Natural killer cell (primary cell): ENCODE measurements around the gene PLEKHA7. TPM values are rescaled to one million over a fixed set of nuclear protein-coding genes. Genes with fewer than 3 reads are reported as not detected.
A peak's percentile ranks its signal among the peaks of the same experiment; 100 is the strongest.

Source experiments
- ATAC-seq, 3 donors: fragments of 150-1000 bp in 2 of 3; fragments of 200-7000 bp in 1 of 3; cut with Tn5 transposase; 1 replicate in 1 of 3; 2 replicates in 2 of 3; pipeline ENCODE4 v1.10.0; 2021; ENCODE audit warnings: mild to moderate bottlenecking in 2 of 3, moderate library complexity in 2 of 3
- DNase-seq, 2 donors: peaks; one replicate each; pipeline versions ENCODE4 v3.0.0 to v3.0.0-alpha.2; 2013 to 2021; ENCODE audit warnings: mixed read lengths in 1 of 2
- H3K27ac ChIP-seq: one replicate; pipeline ENCODE4 v1.5.1; 2013; ENCODE audit warnings: mild to moderate bottlenecking, low read length
- H3K27me3 ChIP-seq: one replicate; pipeline ENCODE4 v1.6.1; 2013; ENCODE audit warnings: low read length; ENCODE audit not compliant: control insufficient read depth, insufficient read depth
- H3K36me3 ChIP-seq: one replicate; pipeline ENCODE4 v1.6.1; 2013; ENCODE audit warnings: low read length; ENCODE audit not compliant: control insufficient read depth, insufficient read depth
- H3K4me1 ChIP-seq: one replicate; pipeline ENCODE4 v1.6.1; 2013; ENCODE audit warnings: low read length; ENCODE audit not compliant: control insufficient read depth, insufficient read depth
- H3K4me3 ChIP-seq: one replicate; pipeline ENCODE4 v1.5.1; 2013; ENCODE audit warnings: low read length
- H3K9me3 ChIP-seq: one replicate; pipeline ENCODE4 v1.6.1; 2013; ENCODE audit warnings: low read length; ENCODE audit not compliant: control insufficient read depth, insufficient read depth
- H3K27ac Mint-ChIP-seq, 2 donors: one replicate each; pipeline ENCODE4 v1.8.0; 2022; ENCODE audit warnings: mild to moderate bottlenecking in 2 of 2, mixed read lengths in 2 of 2, moderate library complexity in 1 of 2
- H3K27me3 Mint-ChIP-seq, 2 donors: one replicate each; pipeline ENCODE4 v1.8.0; 2022; ENCODE audit warnings: low read depth in 2 of 2, mixed read lengths in 2 of 2
- H3K36me3 Mint-ChIP-seq: one replicate; pipeline ENCODE4 v1.8.0; 2022; ENCODE audit warnings: mixed read lengths
- H3K4me1 Mint-ChIP-seq, 2 donors: one replicate each; pipeline ENCODE4 v1.8.0; 2022; ENCODE audit warnings: mixed read lengths in 2 of 2
- H3K4me3 Mint-ChIP-seq: one replicate; pipeline ENCODE4 v1.8.0; 2022; ENCODE audit warnings: mild to moderate bottlenecking, moderate library complexity, mixed read lengths
- H3K9me3 Mint-ChIP-seq, 2 donors: one replicate each; pipeline ENCODE4 v1.8.0; 2022; ENCODE audit warnings: mixed read lengths in 2 of 2
- CTCF ChIP-seq: fragments of 200-600 bp; IDR thresholded peaks from one replicate; pipeline ENCODE4 v1.8.0; 2022; ENCODE audit warnings: antibody characterized with exemption
- WGBS: methylation state at CpG from one replicate; pipeline ENCODE4 v1.1.7; 2013; ENCODE audit warnings: missing lambda C conversion rate; ENCODE audit not compliant: insufficient coverage; 5-methylcytosine and 5-hydroxymethylcytosine counted together
- intact Hi-C: fragments of 100-400 bp; cut with micrococcal nuclease; formaldehyde crosslinking; loops from one replicate; pipeline ENCODE4 v1.14.2; 2022
- total RNA-seq, 4 donors: library from RNA; stranded (reverse); fragments of 120-200 nt in 1 of 4; gene quantifications; one replicate each; pipeline versions ENCODE4 v1.2.3 to v1.2.4, GENCODE V29; 2013 to 2022

Gene PLEKHA7
- total RNA-seq, 3 donors from 2014 or later (not counting 1 experiment from before 2014, with no cell fraction given), result 1.00 to 2.5 (median 1.3) TPM

- H3K27me3 ChIP-seq, result no peaks in the 10 kb centered on the region
- H3K36me3 ChIP-seq, result peaks cover 4% of the 10 kb centered on the region
- H3K27ac ChIP-seq, result peak overlapping the region; percentile 94
- no peak overlapping the region for H3K4me3 Mint-ChIP-seq
- WGBS, result 0% methylated on average over 5 of the region's 6 CpGs
- peaks cover 13 to 15% of the 10 kb centered on the region in 2 donors for H3K4me1 Mint-ChIP-seq
- peak overlapping the region; percentile 79 for H3K4me3 ChIP-seq
- H3K9me3 Mint-ChIP-seq, result no peaks in the 10 kb centered on the region
- intact Hi-C loops, result loop anchor here (1.0 to 5.0 kb wide), 2 partner anchors 339 to 539 kb away; partner anchors contain the start of genes NUCB2 and RPS13
- H3K27ac Mint-ChIP-seq, result no peak overlapping the region
- H3K36me3 Mint-ChIP-seq, result no peaks in the 10 kb centered on the region
- DNase-seq (no peak), ATAC-seq (peak in 2 of 3 donors; percentile 0 to 1)
- no peaks in the 10 kb centered on the region for H3K9me3 ChIP-seq
- peaks cover 21% of the 10 kb centered on the region for H3K4me1 ChIP-seq
- TF ChIP-seq CTCF, result no peak
- no peaks in the 10 kb centered on the region for H3K27me3 Mint-ChIP-seq
Measured at GRCh38 chr11:16737818-16738192, 276.4 kb downstream of the PLEKHA7 start.

Other genes with a start within 250 kb of the PLEKHA7 start
- 100 to 1,000 TPM; 579 to 685 (median 654) TPM for gene RPS13, start 63.3 kb upstream of the PLEKHA7 start, total RNA-seq
- 10 to 100 TPM; 68.2 to 82.3 (median 69.1) TPM for gene PIK3C2A, start 193.6 kb upstream of the PLEKHA7 start, total RNA-seq